NCI-H146 (cell line): ENCODE data around the gene MRPL49.
A peak's percentile ranks its signal among the peaks of the same experiment; 100 is the strongest.
"Not testable (repeated sequence)": the region's sequence is repeated elsewhere in the genome, so short reads cannot be mapped to it uniquely, and the experiment has no call there.

Experiments
- DNase-seq: peaks from one replicate; lab custom pipeline; 2025; lab: John Stamatoyannopoulos, UW

MRPL49 gene

GRCh38 chr11:65165410-65166317 is 43.5 kb downstream of the MRPL49 start:
- no peak for DNase-seq

GRCh38 chr11:65166893-65167292 is 44.8 kb downstream of the MRPL49 start:
- DNase-seq = no peak

- DNase-seq = no peak
Observed at GRCh38 chr11:65167656-65168055, 45.5 kb downstream of the MRPL49 start.

GRCh38 chr11:65169164-65169641 is 47.1 kb downstream of the MRPL49 start:
- no peak for DNase-seq

- peak; percentile 51 for DNase-seq
Observed at GRCh38 chr11:65170058-65170534, 48.0 kb downstream of the MRPL49 start, which contains the start of gene SPDYC. TSS of gene SPDYC (plus strand) at chr11:65170233. CDS start at chr11:65171358, 1,125 bp downstream.

- no peak for DNase-seq
Observed at GRCh38 chr11:65172600-65172999, 50.5 kb downstream of the MRPL49 start.

GRCh38 chr11:65174571-65175010 is 52.5 kb downstream of the MRPL49 start:
- DNase-seq = not testable (repeated sequence)
